ENCODE data around the gene HMGN3. TPM values are rescaled to one million over a fixed set of nuclear protein-coding genes. Genes with fewer than 3 reads are reported as not detected.

Gene HMGN3
- 25.2 and 42.2 TPM in 2 replicates for total RNA-seq

DNA sequence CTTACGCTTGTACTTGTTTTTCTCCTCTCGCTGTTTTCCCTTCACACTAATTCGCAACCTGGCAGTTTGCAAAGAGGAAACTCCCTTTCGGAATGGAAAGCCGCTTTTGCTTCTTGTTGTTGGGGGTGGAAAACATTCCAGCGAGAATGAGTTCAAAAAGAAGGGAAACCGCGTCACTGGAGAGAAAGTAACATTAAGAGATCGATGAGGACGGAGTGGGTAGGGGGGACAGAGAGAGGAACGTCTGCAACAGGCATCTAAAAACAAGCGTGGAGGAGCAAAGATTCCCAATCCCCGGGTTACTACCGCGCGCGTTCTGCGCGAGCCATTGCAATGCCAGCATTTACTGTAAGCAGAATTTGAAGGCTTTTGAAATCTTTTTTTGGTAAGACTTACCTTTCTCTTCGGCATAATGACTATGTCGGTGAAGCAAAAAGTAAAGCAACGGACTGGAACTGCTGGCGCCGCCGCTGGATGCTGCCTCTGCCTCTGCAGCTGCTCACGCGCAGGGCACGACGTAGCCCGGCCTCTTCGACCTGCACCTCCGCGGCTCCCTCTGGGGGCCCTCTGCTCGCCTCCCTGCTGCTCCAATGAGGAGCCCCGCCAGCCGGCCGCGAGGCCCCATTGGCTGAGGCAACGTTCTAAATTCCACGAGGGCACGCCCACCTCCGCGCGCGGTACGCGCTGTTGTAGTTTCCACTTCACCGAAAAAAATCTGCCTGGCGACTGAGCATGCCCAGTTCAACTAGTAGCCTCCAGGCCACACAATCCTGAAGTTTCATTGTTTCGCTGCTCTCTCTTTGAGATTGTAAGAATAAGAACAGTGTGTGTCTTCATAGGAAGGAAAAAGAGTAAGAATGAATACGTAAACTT is at the start of gene HMGN3:
Gene HMGN3, minus strand, starts transcription at position 533 of the 873 bp plus-strand sequence.

Other genes with a start within 250 kb of the HMGN3 start
- gene PHIP, start 156.4 kb downstream of the HMGN3 start, total RNA-seq, result 28.2 and 32.2 TPM in 2 replicates